Right kidney (tissue), 9 donors: ENCODE results near the gene ABCF3.
"Not testable (repeated sequence)": the region's sequence is repeated elsewhere in the genome, so short reads cannot be mapped to it uniquely, and the experiment has no call there.

ENCODE experiments used
- DNase-seq: peaks from one replicate; pipeline ENCODE4 v3.0.0-alpha.2; 2016
- long read RNA-seq, 8 donors: transcript quantifications; one replicate each; lab custom pipeline, GENCODE V29; 2026

ABCF3 gene
- long read RNA-seq, donor 1, transcript ABCF3-203 (21 exons, 2,624 nt), result major isoform, 9 of 26 reads
- long read RNA-seq, donor 1, partial matches to known transcripts, result 12 of 26 reads
- long read RNA-seq, donor 1, other reads (novel, unspliced or antisense), result 0 of 26 reads
- long read RNA-seq, donor 2, transcript ABCF3-203 (21 exons, 2,624 nt), result major isoform, 5 of 7 reads
- long read RNA-seq, donor 2, partial matches to known transcripts, result 0 of 7 reads
- long read RNA-seq, donor 2, other reads (novel, unspliced or antisense), result 0 of 7 reads
- long read RNA-seq, donor 3, partial matches to known transcripts, result 0 of 4 reads
- long read RNA-seq, donor 3, other reads (novel, unspliced or antisense), result 0 of 4 reads
- long read RNA-seq, donor 4, partial matches to known transcripts, result 5 of 11 reads
- long read RNA-seq, donor 4, other reads (novel, unspliced or antisense), result 0 of 11 reads
- long read RNA-seq, donor 5, transcript ABCF3-203 (21 exons, 2,624 nt), result major isoform, 5 of 6 reads
- long read RNA-seq, donor 5, partial matches to known transcripts, result 0 of 6 reads
- long read RNA-seq, donor 5, other reads (novel, unspliced or antisense), result 0 of 6 reads
- long read RNA-seq, donor 6, transcript ABCF3-203 (21 exons, 2,624 nt), result major isoform, 5 of 6 reads
- long read RNA-seq, donor 6, partial matches to known transcripts, result 0 of 6 reads
- long read RNA-seq, donor 6, other reads (novel, unspliced or antisense), result 0 of 6 reads
- long read RNA-seq, donor 7, transcript ABCF3-203 (21 exons, 2,624 nt), result major isoform, 7 of 13 reads
- long read RNA-seq, donor 7, partial matches to known transcripts, result 5 of 13 reads
- long read RNA-seq, donor 7, other reads (novel, unspliced or antisense), result 0 of 13 reads
- long read RNA-seq, donor 8, transcript ABCF3-203 (21 exons, 2,624 nt), result major isoform, 5 of 19 reads
- long read RNA-seq, donor 8, partial matches to known transcripts, result 11 of 19 reads
- long read RNA-seq, donor 8, other reads (novel, unspliced or antisense), result 0 of 19 reads

- peak; percentile 82 for DNase-seq
Observed at GRCh38 chr3:184186184-184186901, at the start of gene ABCF3. Gene ABCF3, plus strand, starts transcription at chr3:184186199. Its CDS starts 9 bp downstream, at chr3:184186208.

- no peak for DNase-seq
Observed at GRCh38 chr3:184140436-184140835, 45.6 kb upstream of the ABCF3 start.

GRCh38 chr3:184142199-184142598 is 43.8 kb upstream of the ABCF3 start:
- DNase-seq, result no peak

- no peak for DNase-seq
Observed at GRCh38 chr3:184143327-184143726, 42.7 kb upstream of the ABCF3 start.

- DNase-seq, result no peak
Observed at GRCh38 chr3:184144505-184144904, 41.5 kb upstream of the ABCF3 start.

GRCh38 chr3:184145111-184145524 is 40.9 kb upstream of the ABCF3 start:
- DNase-seq, result peak; percentile 32

- DNase-seq, result no peak
Observed at GRCh38 chr3:184145751-184146270, 40.2 kb upstream of the ABCF3 start.

GRCh38 chr3:184148076-184148475 is 37.9 kb upstream of the ABCF3 start:
- no peak for DNase-seq

- DNase-seq, result no peak
Observed at GRCh38 chr3:184149123-184149522, 36.9 kb upstream of the ABCF3 start.

- not testable (repeated sequence) for DNase-seq
Observed at GRCh38 chr3:184149770-184150169, 36.2 kb upstream of the ABCF3 start.

GRCh38 chr3:184154885-184155643 is 30.9 kb upstream of the ABCF3 start, which contains the start of gene DVL3:
Gene DVL3, plus strand, starts transcription at chr3:184155377. Its CDS starts 259 bp downstream, at chr3:184155636.
- DNase-seq, result peak; percentile 82

- DNase-seq, result peak; percentile 74
Observed at GRCh38 chr3:184155644-184156521, 30.1 kb upstream of the ABCF3 start.

GRCh38 chr3:184156522-184156955 is 29.5 kb upstream of the ABCF3 start:
- DNase-seq, result peak; percentile 67

GRCh38 chr3:184157206-184157605 is 28.8 kb upstream of the ABCF3 start:
- DNase-seq, result no peak

- no peak for DNase-seq
Observed at GRCh38 chr3:184158404-184158803, 27.6 kb upstream of the ABCF3 start.

GRCh38 chr3:184160456-184160855 is 25.5 kb upstream of the ABCF3 start:
- no peak for DNase-seq

GRCh38 chr3:184162571-184163070 is 23.4 kb upstream of the ABCF3 start:
- not testable (repeated sequence) for DNase-seq

- DNase-seq, result no peak
Observed at GRCh38 chr3:184164648-184165330, 21.2 kb upstream of the ABCF3 start.

- no peak for DNase-seq
Observed at GRCh38 chr3:184165543-184165942, 20.5 kb upstream of the ABCF3 start.
